GM19023 (cell line): ENCODE measurements around the gene FAM24B.
"Not testable (repeated sequence)": the region's sequence is repeated elsewhere in the genome, so short reads cannot be mapped to it uniquely, and the experiment has no call there.

Experiments used
- ATAC-seq: cut with Tn5 transposase; IDR thresholded peaks from one replicate; pipeline ENCODE4 v1.9.1; 2021; ENCODE audit warnings: mild to moderate bottlenecking, moderate library complexity; ENCODE audit not compliant: unreplicated experiment

FAM24B gene

GRCh38 chr10:122879339-122880273, at the start of gene FAM24B:
TSS of gene FAM24B (minus strand) at chr10:122879581. CDS start at chr10:122850515, 29,066 bp downstream.
- ATAC-seq: peak; percentile 81

GRCh38 chr10:122915700-122916099, 36.3 kb upstream of the FAM24B start:
- no peak for ATAC-seq

DNA sequence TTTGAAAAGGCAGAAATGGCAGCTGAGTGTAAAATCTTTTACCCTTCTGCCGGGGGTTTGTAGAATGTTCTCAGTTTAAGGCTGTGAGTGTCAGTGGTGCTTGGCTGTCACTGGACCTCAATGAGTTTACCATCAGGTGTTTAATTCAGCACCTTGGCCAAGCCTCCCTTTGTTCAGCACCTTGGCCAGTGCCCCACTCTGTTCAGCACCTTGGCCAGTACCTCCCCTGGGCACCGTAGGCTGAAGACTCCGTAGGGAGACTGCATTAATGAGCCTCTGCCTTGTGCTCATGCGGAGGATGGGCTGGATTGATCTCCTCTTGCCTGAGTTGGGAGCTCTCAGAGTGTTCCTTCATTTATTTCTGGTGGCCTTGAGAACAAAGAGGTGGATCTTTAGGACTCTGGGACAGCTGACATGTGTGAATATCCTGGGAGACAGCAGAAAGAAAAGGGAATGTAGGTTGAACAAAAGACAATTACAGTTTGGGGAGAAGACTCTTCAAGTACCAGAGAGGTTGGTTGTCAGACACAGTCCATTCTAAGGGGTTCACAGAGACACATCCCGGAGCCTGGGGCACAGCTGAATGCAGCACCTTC, 32.6 kb upstream of the FAM24B start:
- no peak for ATAC-seq

DNA sequence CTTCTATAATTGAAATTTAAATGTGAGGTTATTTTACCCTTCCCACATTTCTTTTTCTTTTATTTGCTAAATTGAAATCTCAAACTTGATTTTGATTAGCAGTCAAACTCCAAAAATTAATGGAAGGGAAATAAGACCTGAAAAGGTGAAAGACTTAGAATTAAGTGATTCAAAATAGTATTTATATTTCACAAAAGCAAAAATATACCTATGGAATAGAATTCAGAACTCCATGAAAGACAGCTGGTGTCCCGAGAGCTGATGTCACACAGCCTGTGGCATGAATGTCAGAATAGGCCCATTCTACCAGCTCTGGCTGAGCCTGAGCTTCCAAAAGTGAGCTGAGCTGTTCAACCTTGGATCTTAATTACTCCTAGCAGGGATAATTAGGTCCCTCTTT, 30.9 kb upstream of the FAM24B start, which contains the start of gene FAM24A:
Gene FAM24A, plus strand, starts transcription at position 301 of the 400 bp plus-strand sequence. CDS start 1,025 bp downstream, outside the sequence.
- ATAC-seq: no peak

GRCh38 chr10:122903861-122904260, 24.5 kb upstream of the FAM24B start:
- not testable (repeated sequence) for ATAC-seq

DNA sequence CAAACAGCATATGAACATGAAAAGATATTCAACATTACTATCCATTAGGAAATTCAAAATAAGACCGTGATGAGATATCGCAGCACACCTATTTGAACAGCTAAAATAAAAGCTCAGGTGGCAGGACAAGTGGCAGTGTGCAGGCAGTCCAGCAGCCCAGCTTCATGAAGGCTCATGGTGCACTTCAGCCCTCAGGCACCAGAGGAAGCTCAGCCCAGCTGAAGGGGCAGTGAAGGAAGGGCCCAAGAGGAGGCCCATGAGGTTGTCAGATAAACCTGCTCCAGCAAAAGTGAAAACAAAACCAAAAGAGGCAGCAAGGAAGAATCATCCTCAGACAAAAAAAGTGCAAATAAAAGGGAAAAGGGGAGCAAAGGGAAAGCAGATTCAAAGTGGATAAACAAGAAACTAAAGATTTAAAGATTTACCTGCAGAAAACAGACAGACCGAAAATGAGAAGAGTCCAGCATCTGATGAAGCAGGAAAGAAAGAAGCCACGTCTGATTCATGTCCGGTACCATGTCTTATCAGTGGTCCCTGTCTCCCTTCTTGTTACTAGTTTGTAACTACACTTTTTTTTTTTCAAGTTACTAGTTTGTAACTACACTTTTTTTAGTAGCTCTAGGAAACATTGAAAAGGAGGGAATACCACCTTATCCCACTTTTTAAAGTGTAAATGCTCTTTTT, 15.0 kb upstream of the FAM24B start:
- no peak for ATAC-seq

- ATAC-seq: no peak
These were observed 4.8 kb upstream of the FAM24B start for GRCh38 chr10:122884166-122884565.

GRCh38 chr10:122882766-122883165, 3.4 kb upstream of the FAM24B start:
- no peak for ATAC-seq

DNA sequence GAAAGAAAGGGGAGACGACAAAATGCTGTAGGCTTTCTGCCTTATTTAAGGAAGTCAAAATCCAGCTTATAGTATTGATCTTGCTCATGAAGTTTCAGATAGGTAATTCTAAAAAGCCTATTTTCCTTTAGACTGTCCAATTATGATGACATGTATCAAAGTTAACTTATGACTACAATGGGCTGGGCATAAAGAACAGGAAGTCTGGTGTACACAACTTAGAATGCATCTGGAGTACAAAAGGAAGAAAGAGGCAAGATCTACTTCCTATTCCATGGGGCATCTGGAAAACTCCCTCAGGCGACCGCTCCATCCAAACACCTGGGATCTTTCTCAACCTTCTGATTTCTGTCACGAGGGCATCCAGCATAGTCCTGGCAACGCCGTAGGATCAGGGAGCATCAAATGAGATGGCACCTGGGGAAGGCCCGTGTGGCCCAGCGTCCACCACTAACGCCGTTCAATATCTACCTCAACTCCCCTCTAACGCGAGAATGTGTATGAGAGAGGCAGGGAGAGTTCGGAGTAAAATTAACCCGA, 512 bp downstream of the FAM24B start:
- ATAC-seq: peak; percentile 14

DNA sequence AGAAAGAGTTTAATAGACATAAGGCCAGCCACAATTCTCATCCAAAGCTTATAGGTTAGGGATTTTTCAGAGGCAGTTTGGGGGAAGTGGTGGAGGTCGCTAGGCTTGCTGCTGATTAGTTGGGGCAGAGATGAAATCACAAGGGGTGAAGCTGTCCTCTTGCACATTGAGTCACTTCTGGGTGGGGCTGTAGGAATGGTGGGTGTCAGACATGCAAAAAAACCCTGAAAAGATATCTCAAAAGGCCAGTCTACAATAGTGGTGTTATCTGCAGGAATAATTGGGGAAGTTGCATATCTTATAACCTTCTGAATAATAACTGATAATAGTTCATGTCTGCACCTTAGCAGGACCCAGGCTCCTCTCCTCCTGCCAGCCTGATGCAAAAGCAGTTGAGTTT, 2.1 kb downstream of the FAM24B start:
- no peak for ATAC-seq

DNA sequence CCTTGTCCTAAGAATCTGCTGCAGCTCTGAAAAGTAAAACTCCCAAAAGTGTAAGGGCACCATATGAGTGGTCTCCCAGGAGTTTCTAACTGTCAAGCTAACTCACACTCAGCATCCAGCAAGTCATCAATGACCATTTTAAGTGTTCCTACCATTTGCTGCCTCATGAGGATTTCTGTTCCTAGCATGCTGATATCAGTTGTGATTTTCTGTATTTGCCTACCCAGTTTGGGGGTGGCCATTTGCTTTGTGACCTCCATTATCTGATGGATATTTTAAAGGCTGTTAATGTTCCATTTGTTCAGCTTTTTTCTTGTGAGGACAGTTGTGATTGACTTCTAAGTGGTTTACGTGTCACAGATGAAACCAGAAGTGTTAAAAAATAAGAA, 2.9 kb downstream of the FAM24B start:
- ATAC-seq: no peak

DNA sequence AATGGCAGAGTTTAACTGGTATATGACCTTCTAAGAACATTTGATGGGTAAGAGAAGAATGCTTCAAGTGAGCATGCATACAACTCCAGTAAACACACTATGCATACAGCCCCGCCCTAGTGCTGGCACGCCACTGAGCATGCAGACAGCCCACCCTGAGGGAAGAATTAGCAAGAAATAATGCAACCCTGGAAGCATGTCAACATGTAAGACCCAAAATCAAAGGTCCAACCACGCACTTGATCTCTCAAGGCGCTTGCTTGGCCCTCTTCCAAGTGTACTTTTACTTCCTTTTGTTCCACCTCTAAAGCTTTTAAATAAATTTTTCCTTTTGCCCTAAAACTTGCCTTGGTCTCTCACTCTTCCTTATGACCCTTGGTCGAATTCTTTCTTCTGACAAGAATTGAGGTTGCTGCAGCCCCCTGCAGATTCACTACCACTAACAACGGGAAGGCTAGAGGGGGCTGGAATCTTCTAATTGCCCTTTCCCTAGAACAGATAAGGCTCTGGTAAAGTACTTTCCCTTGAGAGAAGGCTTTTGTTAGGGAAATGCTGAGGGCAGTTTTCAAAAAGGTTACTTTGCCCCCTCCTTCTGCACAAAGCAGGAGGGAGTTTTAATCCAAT, 3.4 kb downstream of the FAM24B start:
- ATAC-seq: no peak

GRCh38 chr10:122871947-122872346, 7.4 kb downstream of the FAM24B start:
- not testable (repeated sequence) for ATAC-seq

- not testable (repeated sequence) for ATAC-seq
These were observed 10.6 kb downstream of the FAM24B start for GRCh38 chr10:122868768-122869167.

GRCh38 chr10:122866757-122867482, 12.5 kb downstream of the FAM24B start:
- not testable (repeated sequence) for ATAC-seq

DNA sequence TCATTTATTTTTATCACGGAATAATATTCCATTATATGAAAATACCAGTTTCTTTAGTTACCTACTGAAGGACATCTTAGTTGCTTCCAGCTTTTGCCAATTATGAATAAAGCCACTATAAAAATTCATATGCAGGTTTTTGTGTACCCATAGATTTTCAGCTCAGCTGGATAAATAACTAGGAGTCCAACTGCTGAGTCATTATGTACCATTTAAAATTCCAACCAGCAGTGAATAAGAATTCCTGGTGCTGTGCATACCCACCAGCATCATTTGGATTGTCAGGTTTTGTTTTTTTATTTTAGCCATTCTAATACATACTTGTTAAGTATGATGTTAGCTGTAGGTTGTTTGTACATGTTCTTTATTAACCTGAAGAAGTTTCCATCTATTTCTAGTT, 14.5 kb downstream of the FAM24B start:
- no peak for ATAC-seq

DNA sequence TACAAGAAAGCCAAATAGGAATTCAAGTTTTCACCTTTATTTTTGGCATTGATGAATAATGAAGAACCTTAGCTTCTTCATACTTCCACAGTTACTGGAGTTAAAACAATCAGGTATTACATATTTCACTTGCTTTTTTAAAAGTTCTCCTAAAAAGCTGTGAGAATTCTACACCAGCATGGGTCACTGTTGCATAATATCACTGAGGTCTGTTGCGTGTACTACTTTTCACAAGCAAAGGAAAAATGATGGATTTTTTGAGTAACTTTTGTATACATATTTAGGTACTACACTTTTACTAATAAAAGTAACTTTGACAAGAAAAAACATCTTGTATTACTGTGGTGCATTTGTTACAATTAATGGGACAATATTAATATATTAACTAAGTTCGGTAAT, 15.2 kb downstream of the FAM24B start:
- ATAC-seq: no peak

DNA sequence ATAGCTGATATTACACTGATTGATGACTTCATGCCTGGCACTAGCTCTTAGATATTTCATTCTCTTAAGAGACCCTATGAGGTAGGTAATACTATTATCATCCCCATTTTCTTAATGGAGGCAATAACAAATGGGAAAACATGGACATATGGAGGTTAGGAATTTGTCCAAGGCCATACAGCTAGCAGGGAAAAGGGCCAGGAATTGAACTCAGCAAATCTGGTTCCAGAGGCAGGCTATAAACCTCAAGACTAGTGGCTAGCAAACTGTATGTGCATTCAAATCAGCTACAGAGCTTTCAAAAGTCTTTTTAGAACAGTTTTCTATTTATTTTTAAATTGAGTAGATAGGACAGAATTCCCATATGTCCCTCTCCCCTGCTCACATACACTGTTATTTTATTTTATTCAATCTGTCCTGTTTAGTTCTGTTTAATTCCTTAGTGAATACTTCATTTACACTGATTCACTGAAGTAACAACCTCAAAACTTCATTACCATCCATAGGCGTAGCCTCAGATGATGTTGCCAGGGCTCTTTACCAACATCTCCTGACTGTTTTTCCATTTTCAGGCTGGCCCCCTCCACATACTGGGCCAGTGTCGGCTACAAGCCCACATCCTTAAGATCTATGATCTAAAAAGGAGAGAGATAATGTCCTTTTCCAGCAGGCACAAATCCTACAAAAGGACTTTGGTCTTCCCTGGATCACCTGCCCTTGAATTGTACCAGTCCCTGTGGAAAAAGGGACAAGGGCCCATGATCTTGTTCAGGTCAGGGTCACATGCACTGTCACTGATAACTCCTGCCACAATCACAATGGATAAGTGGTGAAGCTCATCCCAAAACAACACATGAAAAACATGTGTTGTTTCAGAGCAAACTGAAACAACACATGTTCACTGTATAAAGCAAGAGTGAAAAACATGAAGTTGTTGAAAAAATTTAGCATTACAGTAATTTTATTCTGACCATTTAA, 15.9 kb downstream of the FAM24B start:
- ATAC-seq: no peak

- no peak for ATAC-seq
These were observed 17.6 kb downstream of the FAM24B start for GRCh38 chr10:122861711-122862161.
